ENCODE results near the gene SLC35F1. TPM values are rescaled to one million over a fixed set of nuclear protein-coding genes. Genes with fewer than 3 reads are reported as not detected.
A peak's percentile ranks its signal among the peaks of the same experiment; 100 is the strongest.
"Not testable (repeated sequence)": the region's sequence is repeated elsewhere in the genome, so short reads cannot be mapped to it uniquely, and the experiment has no call there.

The SLC35F1 gene
- total and polyA plus RNA-seq, 2 experiments from 2014 or later, result not detected

GRCh38 chr6:117961301-117961700 is 54.2 kb downstream of the SLC35F1 start:
- H3K4me2 ChIP-seq (ENCODE audit: unreplicated experiment), result no peak overlapping the region
- H3K4me3 ChIP-seq, result no peak overlapping the region
- no peak for TF ChIP-seq EZH2phosphoT487 (IDR thresholded peaks at IDR 0.05; ENCODE audit: insufficient read depth, low read depth)
- no peak for TF ChIP-seq EZH2 (IDR thresholded peaks at IDR 0.05; ENCODE audit: insufficient read depth, poor library complexity, severe bottlenecking)
- in situ Hi-C loops (cut with MboI), result no loop called here
- no peaks in the 10 kb centered on the region for H3F3A ChIP-seq (ENCODE audit: insufficient read depth)
- WGBS, 2 experiments (ENCODE audit: low coverage in 1 of 2, low lambda C conversion rate in 2 of 2, missing lambda C conversion rate in 2 of 2), result 48% methylated on average over 3 of the region's 3 CpGs
- H3K9me2 ChIP-seq (ENCODE audit: insufficient read depth), result no peaks in the 10 kb centered on the region
- H3K36me3 ChIP-seq (ENCODE audit: low read depth), result no peaks in the 10 kb centered on the region
- H3K79me2 ChIP-seq (ENCODE audit: insufficient read depth), result no peaks in the 10 kb centered on the region
- H3K9me3 ChIP-seq (ENCODE audit: low read depth), result no peaks in the 10 kb centered on the region
- H3K4me1 ChIP-seq (ENCODE audit: insufficient read depth), result no peaks in the 10 kb centered on the region
- no peak overlapping the region for H3K9ac ChIP-seq
- H4K20me1 ChIP-seq (ENCODE audit: insufficient read depth), result no peaks in the 10 kb centered on the region
- H3K27ac ChIP-seq, result no peak overlapping the region
- no peaks in the 10 kb centered on the region for H3K27me3 ChIP-seq (replicated peaks; ENCODE audit: insufficient read depth)
- no peak overlapping the region for H2AFZ ChIP-seq
- DNase-seq, result no peak

GRCh38 chr6:117965763-117966162 is 58.7 kb downstream of the SLC35F1 start:
- H3K4me1 ChIP-seq (ENCODE audit: insufficient read depth); H3K9ac ChIP-seq; H4K20me1 ChIP-seq (ENCODE audit: insufficient read depth); DNase-seq; H3K9me3 ChIP-seq (ENCODE audit: low read depth); in situ Hi-C loops (cut with MboI); H2AFZ ChIP-seq; H3K27ac ChIP-seq; H3K9me2 ChIP-seq (ENCODE audit: insufficient read depth); H3F3A ChIP-seq (ENCODE audit: insufficient read depth); H3K27me3 ChIP-seq (replicated peaks; ENCODE audit: insufficient read depth); H3K4me2 ChIP-seq (ENCODE audit: unreplicated experiment); H3K36me3 ChIP-seq (ENCODE audit: low read depth); H3K4me3 ChIP-seq; H3K79me2 ChIP-seq (ENCODE audit: insufficient read depth): not testable (repeated sequence)
- WGBS, 2 experiments (ENCODE audit: low coverage in 1 of 2, low lambda C conversion rate in 2 of 2, missing lambda C conversion rate in 2 of 2), result 46 to 52% methylated on average over 7 of the region's 7 CpGs

DNA sequence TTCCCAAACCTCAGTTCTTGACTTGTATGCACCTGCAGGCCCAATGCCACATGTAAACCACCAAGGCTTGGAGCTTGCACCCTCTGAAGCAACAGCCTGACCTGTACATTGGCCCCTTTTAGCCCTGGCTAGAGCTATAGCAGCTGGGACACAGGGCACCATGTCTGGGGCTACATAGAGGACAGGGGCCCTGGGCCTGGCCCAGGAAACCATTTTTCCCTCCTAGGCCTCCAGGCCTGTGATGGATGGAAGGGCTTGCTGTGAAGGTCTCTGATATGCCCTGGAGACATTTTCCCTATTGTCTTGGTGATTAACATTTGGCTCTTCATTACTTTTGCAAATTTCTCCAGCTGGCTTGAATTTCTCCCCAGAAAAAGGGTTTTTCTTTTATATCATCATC is 64.6 kb downstream of the SLC35F1 start:
- Histone ChIP-seq H3K4me2 (ENCODE audit: unreplicated experiment) (no peak overlapping the region), H4K20me1 (ENCODE audit: insufficient read depth) (no peaks in the 10 kb centered on the region), H3K4me3 (no peak overlapping the region), H3K9me2 (ENCODE audit: insufficient read depth) (no peaks in the 10 kb centered on the region), H3K79me2 (ENCODE audit: insufficient read depth) (no peaks in the 10 kb centered on the region), H3K27me3 (replicated peaks; ENCODE audit: insufficient read depth) (no peaks in the 10 kb centered on the region), H3F3A (ENCODE audit: insufficient read depth) (no peaks in the 10 kb centered on the region), H3K4me1 (ENCODE audit: insufficient read depth) (no peaks in the 10 kb centered on the region), H3K36me3 (ENCODE audit: low read depth) (no peaks in the 10 kb centered on the region), H3K9ac (no peak overlapping the region), H3K9me3 (ENCODE audit: low read depth) (no peaks in the 10 kb centered on the region), H3K27ac (no peak overlapping the region), H2AFZ (no peak overlapping the region)
- in situ Hi-C loops (cut with MboI), result no loop called here
- DNase-seq, result no peak
- TF ChIP-seq EZH2 (IDR thresholded peaks at IDR 0.05; ENCODE audit: insufficient read depth, poor library complexity, severe bottlenecking), result no peak

GRCh38 chr6:117974914-117975627 is 68.0 kb downstream of the SLC35F1 start:
- H3K27me3 ChIP-seq (replicated peaks; ENCODE audit: insufficient read depth), result no peaks in the 10 kb centered on the region
- no peaks in the 10 kb centered on the region for H3K4me1 ChIP-seq (ENCODE audit: insufficient read depth)
- no peaks in the 10 kb centered on the region for H3F3A ChIP-seq (ENCODE audit: insufficient read depth)
- no peak overlapping the region for H3K4me3 ChIP-seq
- WGBS, 2 experiments (ENCODE audit: low coverage in 1 of 2, low lambda C conversion rate in 2 of 2, missing lambda C conversion rate in 2 of 2), result 59 to 65% methylated on average over 1 of the region's 1 CpG
- no peak overlapping the region for H3K9ac ChIP-seq
- no peak overlapping the region for H3K27ac ChIP-seq
- no peaks in the 10 kb centered on the region for H3K9me2 ChIP-seq (ENCODE audit: insufficient read depth)
- TF ChIP-seq EZH2phosphoT487 (IDR thresholded peaks at IDR 0.05; ENCODE audit: insufficient read depth, low read depth) (no peak), EZH2 (IDR thresholded peaks at IDR 0.05; ENCODE audit: insufficient read depth, poor library complexity, severe bottlenecking) (no peak)
- H3K36me3 ChIP-seq (ENCODE audit: low read depth), result no peaks in the 10 kb centered on the region
- H3K4me2 ChIP-seq (ENCODE audit: unreplicated experiment), result no peak overlapping the region
- H2AFZ ChIP-seq, result no peak overlapping the region
- in situ Hi-C loops (cut with MboI), result no loop called here
- H4K20me1 ChIP-seq (ENCODE audit: insufficient read depth), result no peaks in the 10 kb centered on the region
- H3K79me2 ChIP-seq (ENCODE audit: insufficient read depth), result no peaks in the 10 kb centered on the region
- no peaks in the 10 kb centered on the region for H3K9me3 ChIP-seq (ENCODE audit: low read depth)
- no peak for DNase-seq

DNA sequence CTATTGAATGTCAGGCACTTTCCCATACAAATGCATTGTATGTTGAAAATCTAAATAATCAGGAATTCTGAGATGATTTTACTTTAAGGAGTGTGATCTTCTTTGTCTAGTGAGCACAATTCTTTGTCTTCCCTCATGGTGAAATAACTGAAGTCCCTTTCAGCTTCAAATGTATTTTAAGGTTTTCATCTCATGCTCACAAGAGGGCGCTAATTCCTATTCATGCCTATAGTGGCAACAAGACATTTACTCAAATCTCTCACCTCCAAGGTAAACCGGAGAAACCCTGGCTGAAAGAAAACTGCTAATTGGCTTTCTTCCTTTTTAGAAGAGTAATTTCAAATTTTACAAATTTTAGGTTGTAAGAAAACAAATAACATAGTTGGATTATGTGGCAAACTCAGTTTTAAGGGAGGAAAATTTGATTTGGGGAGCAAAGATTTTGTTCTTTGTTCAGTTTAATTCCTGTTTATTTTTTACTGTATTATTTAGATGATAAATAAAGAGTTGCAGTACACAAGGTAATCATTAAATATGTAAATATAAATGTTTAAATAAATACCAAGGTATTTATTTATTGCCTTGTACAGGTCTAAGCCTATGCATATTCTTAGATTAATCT is 69.1 kb downstream of the SLC35F1 start:
- DNase-seq, result peak; percentile 60
- Histone ChIP-seq H3K27me3 (replicated peaks; ENCODE audit: insufficient read depth) (no peaks in the 10 kb centered on the region), H3K9me3 (ENCODE audit: low read depth) (no peaks in the 10 kb centered on the region), H3K4me1 (ENCODE audit: insufficient read depth) (no peaks in the 10 kb centered on the region), H3K4me2 (ENCODE audit: unreplicated experiment) (no peak overlapping the region), H3K9me2 (ENCODE audit: insufficient read depth) (no peaks in the 10 kb centered on the region), H4K20me1 (ENCODE audit: insufficient read depth) (no peaks in the 10 kb centered on the region), H3K4me3 (no peak overlapping the region), H3K9ac (no peak overlapping the region), H3K27ac (no peak overlapping the region), H2AFZ (no peak overlapping the region), H3K36me3 (ENCODE audit: low read depth) (no peaks in the 10 kb centered on the region), H3K79me2 (ENCODE audit: insufficient read depth) (no peaks in the 10 kb centered on the region), H3F3A (ENCODE audit: insufficient read depth) (no peaks in the 10 kb centered on the region)
- in situ Hi-C loops (cut with MboI), result no loop called here
- WGBS, 2 experiments (ENCODE audit: low coverage in 1 of 2, low lambda C conversion rate in 2 of 2, missing lambda C conversion rate in 2 of 2), result 15 to 18% methylated on average over 2 of the region's 2 CpGs
- TF ChIP-seq EZH2 (IDR thresholded peaks at IDR 0.05; ENCODE audit: insufficient read depth, poor library complexity, severe bottlenecking) (no peak), EZH2phosphoT487 (IDR thresholded peaks at IDR 0.05; ENCODE audit: insufficient read depth, low read depth) (no peak)
